Left lung (tissue), 10 donors: ENCODE results near the gene NUDT14. TPM values are rescaled to one million over a fixed set of nuclear protein-coding genes. Genes with fewer than 3 reads are reported as not detected.
A peak's percentile ranks its signal among the peaks of the same experiment; 100 is the strongest.

Source experiments
- ATAC-seq: fragments of 200-7000 bp; cut with Tn5 transposase; one replicate; pipeline ENCODE4 v1.9.1; 2020; ENCODE audit warnings: moderate library complexity
- DNase-seq, 4 donors: peaks; one replicate each; pipeline ENCODE4 v3.0.0-alpha.2; 2013 to 2020
- H3K27ac ChIP-seq, 2 donors: fragments of 200-600 bp; sonication (generic) in 1 of 2; one replicate each; pipeline versions ENCODE4 v1.5.0 to v1.8.0; 2020 to 2021
- H3K27me3 ChIP-seq, 2 donors: fragments of 200-600 bp; sonication (generic) in 1 of 2; one replicate each; pipeline versions ENCODE4 v1.5.0 to v1.8.0; 2020 to 2021
- H3K36me3 ChIP-seq, 2 donors: fragments of 200-600 bp; sonication (generic) in 1 of 2; one replicate each; pipeline versions ENCODE4 v1.5.0 to v1.8.0; 2020 to 2021
- H3K4me1 ChIP-seq, 2 donors: fragments of 200-600 bp; one replicate each; pipeline ENCODE4 v1.8.0; 2021
- H3K4me3 ChIP-seq, 2 donors: fragments of 200-600 bp; sonication (generic) in 1 of 2; one replicate each; pipeline versions ENCODE4 v1.5.0 to v1.8.0; 2020 to 2021; ENCODE audit warnings: mild to moderate bottlenecking in 1 of 2
- H3K9me3 ChIP-seq, 2 donors: fragments of 200-600 bp; sonication (generic) in 1 of 2; one replicate each; pipeline versions ENCODE4 v1.5.0 to v1.8.0; 2020 to 2021
- intact Hi-C, 2 donors: fragments of 100-400 bp; cut with DNase I; formaldehyde crosslinking; loops; one replicate each; pipeline versions ENCODE4 v1.11.2 to v1.14.2; 2022
- polyA plus RNA-seq, 6 donors: library from polyadenylated mRNA; unstranded; fragments of 120-200 nt; gene quantifications; one replicate each; pipeline ENCODE4 v1.2.1, GENCODE V29; 2013; ENCODE audit not compliant: insufficient read length in 6 of 6
- total RNA-seq, 2 donors: library from RNA; stranded (reverse); fragmentation: NEBNext Ultra II Directional; extraction: Animal tissue kit (Norgen Biotek cat#: 25700); gene quantifications; one replicate each; pipeline ENCODE4 v1.2.1, GENCODE V29; 2021
- TF ChIP-seq, protein P1 (sequence below), 2 donors: fragments of 200-600 bp; sonication (generic) in 1 of 2; IDR thresholded peaks; one replicate each; pipeline versions ENCODE4 v1.5.0 to v1.8.0; 2021; ENCODE audit warnings: antibody characterized with exemption in 2 of 2
- donor health status: DM: no; HTN: yes; CAD: no.
- donor health status: DM: no; HTN: no; CAD: no.

Gene NUDT14
- total and polyA plus RNA-seq, 8 donors, result 22.4 to 77.5 (median 34.7) TPM

DNA sequence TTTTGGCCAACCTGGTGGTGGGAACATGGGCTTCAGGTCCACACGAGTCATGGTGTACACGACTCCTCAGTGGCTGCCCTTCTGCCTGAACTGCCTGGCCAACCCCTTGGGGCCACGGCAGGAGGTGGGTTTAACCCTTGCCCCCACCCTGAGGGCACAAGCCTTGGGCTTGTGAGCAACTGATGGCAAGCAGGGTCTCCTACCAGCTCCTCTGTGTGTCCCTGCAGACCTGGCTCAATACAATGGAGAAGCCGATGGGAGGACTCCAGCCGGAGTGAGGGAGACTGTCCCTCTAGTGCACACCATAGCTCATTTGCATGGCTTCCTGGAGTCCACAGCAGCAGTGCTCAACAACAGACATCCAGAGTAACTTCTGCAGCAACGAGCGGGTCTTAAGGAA is 40.5 kb downstream of the NUDT14 start:
- ATAC-seq, result no peak

DNA sequence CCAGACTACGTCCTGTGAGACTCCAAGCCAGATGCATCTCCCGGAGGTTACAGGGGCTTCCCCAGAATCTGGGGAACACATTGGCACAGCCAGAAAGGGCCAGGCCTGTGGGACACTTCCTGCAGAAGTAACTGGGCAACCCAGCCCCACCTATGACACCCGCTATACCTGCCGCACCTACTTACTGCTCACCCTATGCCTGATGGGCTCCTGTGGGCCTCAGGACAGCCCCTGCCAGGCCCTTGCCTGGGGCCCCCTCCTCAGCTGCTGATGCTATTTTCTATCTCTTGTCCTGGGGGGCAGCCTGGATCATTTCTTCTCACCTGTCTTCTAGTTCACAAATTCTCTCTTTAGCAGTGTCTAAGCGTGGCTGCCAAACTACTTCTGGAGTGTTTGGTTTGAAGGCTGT is 41.3 kb downstream of the NUDT14 start:
- H3K36me3 ChIP-seq, result peaks cover 0 to 35% of the 10 kb centered on the region in 2 donors
- no peak overlapping the region for H3K27ac ChIP-seq
- no peak for ATAC-seq
- H3K9me3 ChIP-seq, result peaks cover 0 to 22% of the 10 kb centered on the region in 2 donors
- no peaks in the 10 kb centered on the region for H3K27me3 ChIP-seq
- DNase-seq, result peak in 1 of 4 donors; percentile 5
- intact Hi-C loops, result no loop called here
- H3K4me3 ChIP-seq, result no peak overlapping the region
- H3K4me1 ChIP-seq, result no peaks in the 10 kb centered on the region
- TF ChIP-seq, protein P1, sequence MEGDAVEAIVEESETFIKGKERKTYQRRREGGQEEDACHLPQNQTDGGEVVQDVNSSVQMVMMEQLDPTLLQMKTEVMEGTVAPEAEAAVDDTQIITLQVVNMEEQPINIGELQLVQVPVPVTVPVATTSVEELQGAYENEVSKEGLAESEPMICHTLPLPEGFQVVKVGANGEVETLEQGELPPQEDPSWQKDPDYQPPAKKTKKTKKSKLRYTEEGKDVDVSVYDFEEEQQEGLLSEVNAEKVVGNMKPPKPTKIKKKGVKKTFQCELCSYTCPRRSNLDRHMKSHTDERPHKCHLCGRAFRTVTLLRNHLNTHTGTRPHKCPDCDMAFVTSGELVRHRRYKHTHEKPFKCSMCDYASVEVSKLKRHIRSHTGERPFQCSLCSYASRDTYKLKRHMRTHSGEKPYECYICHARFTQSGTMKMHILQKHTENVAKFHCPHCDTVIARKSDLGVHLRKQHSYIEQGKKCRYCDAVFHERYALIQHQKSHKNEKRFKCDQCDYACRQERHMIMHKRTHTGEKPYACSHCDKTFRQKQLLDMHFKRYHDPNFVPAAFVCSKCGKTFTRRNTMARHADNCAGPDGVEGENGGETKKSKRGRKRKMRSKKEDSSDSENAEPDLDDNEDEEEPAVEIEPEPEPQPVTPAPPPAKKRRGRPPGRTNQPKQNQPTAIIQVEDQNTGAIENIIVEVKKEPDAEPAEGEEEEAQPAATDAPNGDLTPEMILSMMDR (IDR thresholded peaks at IDR 0.05), result no peak

More for the DNA sequence above, 40.5 kb downstream of the NUDT14 start:
- H3K27ac ChIP-seq, result no peak overlapping the region
- H3K36me3 ChIP-seq, result peaks cover 0 to 43% of the 10 kb centered on the region in 2 donors
- intact Hi-C loops, result no loop called here
- DNase-seq, result peak in 2 of 4 donors; percentile 8 to 28
- H3K27me3 ChIP-seq, result no peaks in the 10 kb centered on the region
- TF ChIP-seq, protein P1 (IDR thresholded peaks at IDR 0.05), result no peak
- H3K4me3 ChIP-seq, result no peak overlapping the region
- H3K9me3 ChIP-seq, result peaks cover 0 to 22% of the 10 kb centered on the region in 2 donors
- H3K4me1 ChIP-seq, result no peaks in the 10 kb centered on the region

DNA sequence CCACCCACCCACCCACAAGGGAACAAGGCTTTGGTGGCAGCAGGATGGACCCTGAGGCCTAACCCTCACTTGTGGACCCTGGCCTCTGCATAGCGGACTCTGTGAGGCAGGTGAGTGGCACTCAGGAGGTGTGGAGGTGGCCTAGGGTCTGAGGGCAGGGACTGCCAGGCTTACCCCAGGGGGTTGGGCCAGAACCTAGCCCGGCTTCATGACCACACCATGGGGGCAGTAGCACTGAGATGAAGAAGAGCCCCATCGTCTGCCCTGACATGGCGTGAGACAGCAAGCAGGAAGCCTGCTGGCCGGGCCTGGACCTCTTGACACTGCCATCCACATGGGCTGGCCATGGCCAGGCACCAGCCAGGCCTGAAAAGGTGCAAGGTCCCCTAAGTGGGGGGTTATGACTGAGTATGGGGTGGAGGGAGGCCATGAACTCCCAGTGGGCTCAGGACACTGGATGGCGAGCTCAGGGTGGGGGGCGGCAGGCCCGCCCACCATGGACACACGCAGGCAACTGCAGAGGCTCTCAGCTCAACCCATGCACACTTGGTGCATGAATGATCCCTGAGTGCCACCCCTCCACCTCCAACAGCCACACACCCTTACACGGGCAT is 41.8 kb downstream of the NUDT14 start:
- Histone ChIP-seq H3K9me3 (peaks cover 0 to 22% of the 10 kb centered on the region in 2 donors), H3K27me3 (no peaks in the 10 kb centered on the region), H3K36me3 (peaks cover 0 to 33% of the 10 kb centered on the region in 2 donors), H3K4me1 (no peaks in the 10 kb centered on the region), H3K27ac (no peak overlapping the region), H3K4me3 (no peak overlapping the region)
- DNase-seq (peak in 1 of 4 donors; percentile 20), ATAC-seq (no peak)
- TF ChIP-seq, protein P1 (IDR thresholded peaks at IDR 0.05), result no peak
- intact Hi-C loops, result no loop called here

DNA sequence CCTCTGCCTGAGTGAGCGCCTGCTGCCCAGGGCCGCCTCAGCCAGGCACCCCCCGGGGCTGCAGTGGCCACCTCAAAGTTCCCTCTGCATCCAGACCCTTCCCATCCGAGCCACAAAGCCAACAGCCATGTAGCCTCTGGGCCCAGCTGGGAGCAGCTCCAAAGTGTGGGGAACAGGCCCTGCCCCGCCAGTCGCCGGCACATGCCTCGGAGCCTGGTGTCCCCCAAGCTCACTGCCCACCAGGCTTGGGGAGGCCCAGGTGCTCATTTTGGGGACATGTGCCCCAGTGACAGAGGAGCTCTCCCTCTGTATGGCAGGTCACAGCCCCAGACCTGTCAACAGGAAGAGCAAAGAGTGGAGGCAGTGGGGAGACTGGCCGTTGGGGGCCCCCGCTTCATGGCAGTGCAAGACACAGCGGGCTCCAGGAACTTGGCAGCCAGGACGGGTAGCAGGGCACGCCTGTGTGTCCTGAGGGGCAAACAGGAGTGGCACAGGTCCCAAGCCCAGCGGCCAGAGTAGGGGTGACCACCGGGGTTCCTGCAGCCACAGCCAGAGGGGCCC is 42.5 kb downstream of the NUDT14 start:
- Histone ChIP-seq H3K4me1 (no peaks in the 10 kb centered on the region), H3K27me3 (no peaks in the 10 kb centered on the region), H3K27ac (no peak overlapping the region), H3K36me3 (peaks cover 0 to 33% of the 10 kb centered on the region in 2 donors), H3K4me3 (no peak overlapping the region), H3K9me3 (peaks cover 0 to 22% of the 10 kb centered on the region in 2 donors)
- ATAC-seq (no peak), DNase-seq (peak in 1 of 4 donors; percentile 17)
- TF ChIP-seq, protein P1 (IDR thresholded peaks at IDR 0.05), result no peak
- intact Hi-C loops, result no loop called here

DNA sequence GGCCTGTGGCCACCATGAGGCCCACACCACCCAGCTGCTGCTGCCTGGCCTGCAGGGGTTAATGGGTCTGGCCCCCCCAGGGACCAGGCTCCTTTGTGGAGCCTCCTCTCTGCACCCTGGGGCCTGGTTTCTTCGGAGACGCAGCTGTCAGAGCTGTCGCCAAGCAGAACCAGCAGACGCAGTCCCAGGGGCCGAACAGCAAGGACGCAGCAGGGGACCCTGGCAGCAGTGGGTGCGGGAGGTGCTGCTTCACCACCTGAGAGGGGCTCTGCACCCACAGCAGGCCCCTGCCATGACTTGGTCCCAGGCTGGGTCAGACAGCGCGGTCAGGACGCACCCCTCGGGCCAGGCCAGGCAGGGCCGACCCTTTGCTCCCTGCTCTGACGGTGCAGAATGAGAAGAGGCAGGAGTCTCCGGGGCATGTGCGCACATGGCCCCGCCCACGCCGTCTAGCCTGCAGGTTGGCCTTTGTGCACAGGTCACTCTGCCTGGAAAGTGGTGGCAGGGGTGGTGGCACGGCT is 43.0 kb downstream of the NUDT14 start:
- Histone ChIP-seq H3K9me3 (peaks cover 0 to 22% of the 10 kb centered on the region in 2 donors), H3K27me3 (no peaks in the 10 kb centered on the region), H3K4me1 (no peaks in the 10 kb centered on the region), H3K4me3 (no peak overlapping the region), H3K27ac (no peak overlapping the region), H3K36me3 (peaks cover 0 to 28% of the 10 kb centered on the region in 2 donors)
- ATAC-seq, result no peak
- intact Hi-C loops, result no loop called here
- TF ChIP-seq, protein P1 (IDR thresholded peaks at IDR 0.05), result no peak
- DNase-seq, result peak in 1 of 4 donors; percentile 60
